Stimulated activated CD8-positive, alpha-beta memory T cell treated with anti-CD3 and anti-CD28 coated beads, Interleukin-7, amount 100 ng/mL, for 4 hours (primary cell): ENCODE results near the gene PANX1.

Experiments
- DNase-seq, 2 donors: peaks; one replicate each; pipeline ENCODE4 v3.0.0-alpha.2; 2020; ENCODE audit warnings: low read depth in 2 of 2

PANX1 gene

DNA sequence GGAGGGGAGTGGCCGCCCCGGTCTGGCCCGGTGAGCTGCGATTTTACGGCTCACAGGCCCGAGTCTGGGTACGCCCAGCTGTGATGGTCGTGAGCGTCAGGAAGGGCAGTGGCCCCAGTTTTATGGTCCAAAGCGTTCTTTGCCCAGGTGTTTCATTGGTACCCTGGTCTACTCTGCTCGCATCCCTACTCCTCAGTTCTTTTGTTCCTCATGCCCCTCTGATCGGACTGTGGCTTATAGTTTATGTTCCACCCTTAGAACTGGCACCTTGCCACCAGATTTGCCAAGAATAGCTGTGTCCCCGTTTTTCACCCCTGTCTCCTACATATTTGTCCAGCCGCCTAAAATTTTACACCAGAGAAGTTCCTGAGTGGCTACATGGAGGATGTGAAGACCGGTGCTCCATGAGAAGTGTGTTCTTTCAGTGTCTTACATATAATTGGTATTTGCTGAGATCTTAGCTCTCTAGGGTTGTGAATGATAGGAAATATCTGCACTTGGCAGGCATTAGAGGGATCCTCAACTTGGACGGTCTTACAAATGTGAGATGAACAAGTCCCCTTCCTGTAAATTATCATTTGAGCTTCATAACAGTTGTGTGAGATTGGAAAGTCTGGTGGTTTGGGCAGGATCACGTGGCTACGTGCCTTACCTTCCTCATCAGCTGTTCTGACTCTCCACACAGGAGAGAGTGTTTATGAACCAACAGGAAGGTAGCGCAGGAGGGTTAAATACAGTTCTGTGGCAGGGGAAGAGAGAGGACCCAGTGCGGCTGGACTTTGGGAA, 1.1 kb downstream of the PANX1 start:
- DNase-seq = no peak

GRCh38 chr11:94130298-94131046, 1.8 kb downstream of the PANX1 start:
- no peak for DNase-seq

GRCh38 chr11:94131047-94131717, 2.5 kb downstream of the PANX1 start:
- no peak for DNase-seq

- no peak for DNase-seq
These were observed 3.1 kb downstream of the PANX1 start for GRCh38 chr11:94131718-94132115.

DNA sequence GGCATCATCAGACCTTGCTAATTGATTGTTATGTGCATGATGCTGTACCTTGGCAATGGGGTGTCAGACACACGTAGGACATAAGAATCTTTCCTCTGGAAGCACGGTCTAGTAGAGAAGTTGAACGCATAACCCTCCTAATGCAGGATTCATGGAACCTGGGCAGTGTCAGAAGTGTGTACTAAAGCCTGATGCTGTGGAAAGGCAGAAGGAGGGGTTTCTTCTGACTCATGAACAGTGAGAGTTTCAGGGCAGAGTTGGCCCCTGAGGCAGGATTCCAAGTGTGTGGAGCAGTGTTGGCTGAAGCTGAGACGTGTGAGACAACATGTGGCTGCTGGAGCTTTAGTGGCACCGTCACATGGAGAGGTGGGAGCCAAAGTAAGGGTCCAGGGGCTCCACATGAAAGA, 3.5 kb downstream of the PANX1 start:
- no peak for DNase-seq

GRCh38 chr11:94132823-94133408, 4.3 kb downstream of the PANX1 start:
- DNase-seq = no peak

DNA sequence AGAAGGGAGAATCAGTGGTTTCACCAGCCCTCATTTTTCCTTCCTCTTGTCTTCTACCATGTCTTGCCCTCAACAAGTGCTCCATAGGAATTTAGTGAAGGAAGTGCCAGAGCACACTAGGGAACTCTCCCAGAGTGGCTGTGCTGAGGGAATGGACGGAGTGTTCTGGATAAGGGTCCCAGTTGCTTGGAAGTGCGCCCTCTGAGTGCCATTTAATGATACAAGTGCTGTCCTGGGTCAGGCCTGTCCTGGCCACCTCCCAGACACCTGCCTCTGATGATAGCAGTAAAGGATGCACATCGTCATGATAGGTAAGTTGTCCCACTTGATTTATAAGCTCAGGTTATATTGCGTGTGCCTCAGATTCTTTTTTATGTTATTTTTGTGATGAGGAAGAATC, 5.1 kb downstream of the PANX1 start:
- no peak for DNase-seq

DNA sequence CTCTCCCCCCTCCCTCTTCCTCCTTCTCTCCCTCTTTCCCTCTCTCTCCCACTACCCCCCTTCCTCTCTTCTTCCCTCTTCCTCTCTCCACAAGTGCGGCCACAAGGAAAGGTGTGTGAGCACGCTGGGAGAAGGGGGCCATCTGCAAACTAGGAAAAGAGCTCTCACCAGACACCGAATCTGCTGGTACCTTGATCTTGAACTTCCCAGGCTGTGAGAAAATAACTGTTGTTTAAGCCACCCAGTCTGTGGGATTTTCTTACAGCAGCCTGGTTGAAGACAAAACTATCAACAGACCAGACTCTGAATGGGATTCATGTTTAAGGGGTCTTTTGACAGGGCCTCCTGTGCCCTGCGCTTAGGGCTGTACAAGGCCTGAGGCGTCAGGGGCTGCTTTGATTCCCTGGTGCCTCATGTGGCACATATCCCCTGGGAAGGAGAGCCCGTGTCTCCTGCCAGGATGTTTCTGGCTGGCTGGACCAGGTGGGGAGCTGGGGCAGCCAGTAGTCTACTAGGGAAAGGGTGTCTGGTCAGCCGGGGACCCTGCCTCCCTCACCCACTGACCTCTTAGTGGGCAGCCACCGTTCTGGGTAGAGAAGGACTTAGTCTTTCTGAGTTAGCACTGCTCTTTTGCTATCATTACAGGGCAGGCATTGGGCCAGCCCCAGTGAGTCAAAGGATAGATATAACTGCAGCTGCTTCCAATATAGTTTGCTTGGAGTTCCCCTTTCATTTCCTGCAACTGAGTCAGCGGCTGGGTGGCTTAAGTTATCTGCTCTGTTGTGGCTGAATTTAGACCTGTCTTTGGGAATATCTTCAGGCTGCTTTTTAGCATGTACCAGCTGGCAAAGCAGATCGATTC, 6.2 kb downstream of the PANX1 start:
- no peak for DNase-seq

DNA sequence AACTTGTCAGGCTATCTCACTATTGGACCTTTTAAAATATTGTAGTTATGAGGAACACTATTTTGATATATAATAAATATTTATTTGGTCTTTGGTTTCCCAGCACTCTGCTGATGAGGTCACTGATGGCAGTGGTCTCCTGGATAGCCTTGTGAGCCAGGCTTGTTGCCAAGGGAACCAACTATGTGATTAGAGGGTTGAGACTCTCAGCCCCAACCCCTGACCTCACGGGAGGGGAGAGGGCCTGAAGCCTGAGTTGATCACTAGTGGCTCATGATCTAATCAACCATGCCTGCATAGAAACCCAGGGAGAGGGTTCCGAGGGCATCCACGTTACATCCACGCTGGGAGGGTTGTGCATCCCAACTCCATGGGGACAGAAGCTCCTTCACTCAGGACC, 10.8 kb downstream of the PANX1 start:
- no peak for DNase-seq

GRCh38 chr11:94140154-94140655, 11.6 kb downstream of the PANX1 start:
- no peak for DNase-seq

GRCh38 chr11:94141511-94142307, 13.1 kb downstream of the PANX1 start:
- DNase-seq = no peak

DNA sequence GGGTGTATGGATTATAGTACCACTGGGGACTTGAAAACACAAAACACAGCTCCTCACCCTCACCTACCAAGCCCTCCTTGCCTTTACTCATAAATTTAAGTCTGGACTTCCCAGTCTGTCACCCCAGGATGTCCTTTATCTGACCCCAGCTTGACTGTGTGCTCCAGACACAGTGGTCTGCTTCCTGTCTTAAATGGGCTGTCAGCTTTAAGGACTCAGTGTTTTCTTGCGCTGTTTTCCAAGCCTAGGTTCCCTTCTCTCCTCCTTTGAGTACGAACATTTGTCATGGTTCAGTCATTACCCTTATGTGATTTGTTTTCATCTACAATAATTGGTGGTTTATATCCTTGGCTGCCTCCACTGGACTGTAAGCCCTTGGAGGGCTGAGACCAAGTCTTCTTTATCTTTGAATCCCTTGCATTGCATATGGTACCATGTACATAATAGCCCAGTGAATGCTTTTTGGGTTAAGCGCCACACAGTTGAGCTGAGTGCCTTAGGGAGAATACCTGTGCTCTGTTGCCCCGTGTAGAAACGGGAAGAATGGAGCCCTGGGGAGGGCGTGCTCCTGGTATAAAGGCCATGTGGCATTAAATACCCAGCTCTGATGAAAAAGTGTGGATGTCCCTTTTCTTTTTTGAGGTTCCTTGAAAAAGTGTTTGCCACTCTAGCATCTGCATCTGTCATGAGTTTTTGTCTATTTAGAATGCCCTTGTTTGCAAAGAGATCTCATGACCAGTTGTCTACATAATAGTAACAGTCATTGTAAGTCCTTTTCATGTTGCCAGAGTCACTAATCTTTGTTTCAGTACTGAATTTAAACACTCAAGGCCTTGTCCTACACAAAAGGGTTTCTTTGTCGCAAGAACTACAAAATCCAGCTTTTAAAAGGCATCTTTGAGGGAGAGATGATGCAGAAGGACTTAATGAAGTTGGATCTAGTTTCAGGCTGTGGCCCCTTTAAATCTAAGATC, 14.0 kb downstream of the PANX1 start:
- no peak for DNase-seq

DNA sequence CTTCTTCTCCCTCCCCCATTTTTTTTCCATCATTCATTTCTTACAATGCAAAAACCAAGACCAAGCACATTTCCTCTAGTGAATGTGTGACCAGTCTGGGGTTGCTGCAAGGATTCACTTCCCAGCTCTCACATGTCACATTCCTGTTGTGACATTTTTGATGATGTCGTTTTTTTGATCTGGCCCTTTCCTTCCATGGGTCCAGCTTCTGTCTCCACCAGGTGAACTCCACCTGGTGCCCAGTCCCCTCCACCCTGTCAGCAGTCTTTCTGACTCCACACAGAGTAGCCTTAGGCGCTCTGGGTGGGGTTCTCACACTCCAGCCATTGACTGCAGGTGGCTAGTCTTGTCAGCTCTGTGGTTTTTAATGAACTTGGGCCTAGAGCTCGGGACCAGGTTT, 15.6 kb downstream of the PANX1 start:
- no peak for DNase-seq

- no peak for DNase-seq
These were observed 16.0 kb downstream of the PANX1 start for GRCh38 chr11:94144664-94145063.

- DNase-seq = no peak
These were observed 16.8 kb downstream of the PANX1 start for GRCh38 chr11:94145431-94145830.

- no peak for DNase-seq
These were observed 17.3 kb downstream of the PANX1 start for GRCh38 chr11:94145916-94146315.

DNA sequence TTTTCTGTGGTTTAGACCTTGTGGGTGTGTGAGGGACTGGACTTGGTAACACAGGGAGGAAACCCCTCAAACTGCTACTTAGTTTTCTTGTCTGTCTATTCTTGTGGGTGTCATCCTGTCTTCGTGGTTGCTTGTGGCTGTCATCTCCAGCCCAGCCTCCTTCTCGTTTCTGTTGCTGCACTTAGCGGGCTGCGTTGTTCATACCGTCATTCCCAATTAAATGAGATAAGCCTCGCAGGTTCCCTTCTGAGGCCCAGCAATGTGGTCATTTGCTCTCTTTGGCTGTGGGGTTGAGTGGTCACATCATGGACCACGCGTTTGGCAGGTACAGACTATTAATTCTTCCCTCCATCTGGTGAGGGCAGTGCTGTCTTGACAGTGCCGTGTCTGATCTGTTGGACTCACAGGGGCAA, 18.8 kb downstream of the PANX1 start:
- no peak for DNase-seq

GRCh38 chr11:94148189-94148588, 19.5 kb downstream of the PANX1 start:
- no peak for DNase-seq

DNA sequence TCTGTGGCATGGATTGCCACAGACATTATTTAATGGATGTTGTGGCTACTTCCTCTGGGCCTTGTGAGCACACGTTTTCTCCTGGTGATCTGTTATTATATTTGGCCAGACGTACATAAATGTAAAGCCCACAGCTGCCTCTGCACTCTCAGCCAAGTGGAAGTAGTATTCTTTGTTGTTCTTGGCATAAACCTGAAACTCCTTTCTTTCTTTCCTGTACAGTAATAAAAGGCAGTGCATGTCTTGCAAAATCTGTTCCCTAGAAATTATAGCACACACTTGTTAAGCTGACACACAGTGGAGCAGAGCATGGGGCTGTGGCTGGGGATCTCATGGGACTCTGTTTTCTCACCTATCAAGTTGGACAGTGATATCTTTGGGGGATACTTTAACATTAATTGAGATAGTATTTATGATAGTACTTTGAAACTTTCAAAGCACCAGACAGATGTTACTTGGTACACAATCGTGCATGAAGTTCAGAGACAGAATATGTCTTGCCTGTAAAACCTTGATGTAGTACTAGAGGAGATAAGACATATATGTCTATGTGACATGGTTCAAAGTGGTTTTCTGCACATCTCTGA, 20.9 kb downstream of the PANX1 start:
- DNase-seq = no peak
